EL (cell line): Measurements from ENCODE around the gene TRIM62.
A peak's percentile ranks its signal among the peaks of the same experiment; 100 is the strongest.

Experiments
- DNase-seq: peaks from one replicate; pipeline ENCODE4 v3.0.0-alpha.2; 2016

Gene TRIM62

DNA sequence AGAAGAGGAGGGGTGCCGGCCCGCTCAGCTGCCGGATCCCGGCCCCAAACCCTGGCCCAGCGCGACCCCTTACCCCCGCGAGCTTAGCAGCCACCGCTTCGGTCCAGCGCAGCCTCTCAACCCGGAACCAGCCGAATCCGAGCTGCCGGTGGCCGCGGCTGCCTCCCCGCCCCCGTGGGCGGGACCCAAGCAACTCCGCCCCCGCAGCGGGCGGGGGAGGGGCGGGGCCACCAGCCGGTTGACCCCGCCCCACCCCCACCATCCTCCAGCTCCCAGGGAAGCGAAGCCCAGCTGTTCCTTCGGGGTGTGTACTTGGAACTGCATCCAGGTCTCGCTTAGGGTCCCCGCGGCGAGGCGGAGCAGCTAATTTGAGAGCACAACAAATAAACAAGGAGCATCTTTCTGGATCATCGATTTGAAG, at the start of gene TRIM62:
Gene TRIM62 (minus strand): TSS at position 123 of the 421 bp plus-strand sequence. CDS start 611 bp downstream, outside the sequence.
- DNase-seq: peak; percentile 87

DNA sequence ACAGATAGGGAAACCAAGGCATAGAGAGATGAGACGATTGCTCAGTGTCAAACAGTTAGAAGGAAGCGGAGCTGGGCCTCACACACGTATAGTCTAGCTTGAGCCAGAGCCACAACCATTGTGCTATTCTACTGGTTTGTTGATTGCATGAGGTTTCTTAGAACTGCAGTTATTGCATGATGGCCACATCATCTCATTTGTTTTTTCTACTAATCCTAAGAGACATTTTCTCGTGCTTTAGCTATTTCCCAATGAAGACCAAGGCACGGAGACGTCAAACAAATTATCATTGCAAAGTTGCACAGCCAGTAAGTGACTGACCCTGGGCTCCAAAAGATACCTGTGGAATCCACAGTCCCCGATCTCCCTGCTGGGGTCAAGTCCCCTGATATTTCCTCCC, 49.3 kb upstream of the TRIM62 start:
- DNase-seq: no peak

DNA sequence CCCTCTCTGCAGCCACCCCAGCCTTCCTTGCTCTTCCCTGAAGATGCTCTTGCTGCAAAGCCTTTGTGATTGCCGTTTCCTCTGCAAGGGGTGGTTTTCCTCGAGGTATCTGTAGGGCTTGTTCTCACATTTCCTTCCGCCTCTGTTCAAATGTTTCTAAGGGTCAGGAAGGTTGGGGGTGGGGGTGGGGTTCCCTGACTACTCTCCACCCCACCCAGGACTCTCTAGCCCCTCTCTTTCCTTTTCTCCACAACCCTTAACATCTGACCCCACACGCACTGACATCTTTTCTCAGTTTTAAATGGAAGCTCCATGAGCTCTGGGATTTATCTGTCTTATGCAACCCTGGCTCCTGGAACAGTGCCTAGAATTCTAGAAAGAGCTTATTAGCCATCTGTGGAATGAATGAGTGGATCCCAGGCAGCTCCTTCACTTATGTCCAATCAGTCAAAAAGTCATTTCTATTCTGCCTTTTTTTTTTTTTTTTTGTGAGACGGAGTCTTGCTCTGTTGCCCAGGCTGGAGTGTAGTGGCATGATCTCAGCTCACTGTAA, 47.2 kb upstream of the TRIM62 start:
- DNase-seq: peak; percentile 86

DNA sequence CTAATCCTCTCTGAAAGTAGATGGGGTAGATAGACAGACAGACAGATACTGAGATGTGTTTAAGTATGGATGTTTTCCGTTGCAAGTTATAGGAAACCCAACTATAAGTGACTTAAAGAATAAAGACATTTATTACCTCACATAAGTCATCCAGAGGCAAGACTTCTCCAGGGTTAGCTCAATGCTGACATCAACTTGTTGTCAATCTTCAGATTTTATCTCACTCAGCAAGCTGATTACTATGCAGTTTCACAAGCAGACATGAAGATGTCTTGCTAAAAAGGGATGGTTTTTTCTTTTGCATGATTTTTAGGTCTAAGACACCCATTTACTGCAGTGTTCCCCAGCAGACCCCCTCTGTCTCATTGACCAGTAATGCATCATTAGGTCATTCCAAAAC, 43.7 kb upstream of the TRIM62 start:
- DNase-seq: no peak

DNA sequence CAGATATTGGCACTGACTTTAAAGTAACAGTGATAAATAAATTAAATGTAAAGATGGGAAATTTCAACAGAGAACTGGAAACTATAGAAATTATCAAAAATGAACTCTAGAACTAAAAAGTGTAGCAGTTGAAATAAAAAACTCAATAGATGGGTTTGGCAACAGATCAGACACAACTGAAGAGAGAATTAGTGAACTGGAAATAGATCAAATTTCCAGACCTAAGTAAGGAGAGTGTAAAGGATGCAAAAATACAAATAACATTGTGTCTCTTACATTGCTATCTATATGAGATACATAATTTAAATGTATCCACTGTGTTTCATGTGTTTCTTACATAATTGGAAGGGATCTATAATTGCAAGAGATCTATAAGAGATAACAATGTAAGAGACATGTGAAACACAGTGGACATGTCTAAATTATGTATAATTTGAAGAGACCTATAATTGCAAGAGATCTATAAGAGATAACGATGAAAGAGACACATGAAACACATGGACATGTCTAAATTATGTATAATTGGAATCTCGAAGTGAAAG, 42.4 kb upstream of the TRIM62 start:
- no peak for DNase-seq

DNA sequence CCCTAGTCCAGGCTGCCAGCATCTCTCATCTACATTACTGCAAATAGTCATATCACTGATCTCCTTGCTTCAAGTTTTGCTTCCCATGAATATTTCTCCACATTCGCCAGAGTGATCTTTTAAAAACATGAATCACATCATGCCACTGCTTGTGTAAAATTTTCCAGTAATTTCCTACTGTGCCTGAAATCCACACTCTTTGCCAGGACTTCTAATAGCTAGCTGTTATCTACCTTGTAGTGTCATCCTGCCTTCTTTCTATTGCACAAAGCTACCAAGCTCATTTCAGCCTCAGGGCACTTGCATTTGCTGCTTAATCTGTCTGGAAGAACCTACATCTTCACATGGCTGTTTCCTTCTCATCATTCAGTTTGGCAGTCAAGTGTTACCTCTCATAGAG, 40.5 kb upstream of the TRIM62 start:
- no peak for DNase-seq

DNA sequence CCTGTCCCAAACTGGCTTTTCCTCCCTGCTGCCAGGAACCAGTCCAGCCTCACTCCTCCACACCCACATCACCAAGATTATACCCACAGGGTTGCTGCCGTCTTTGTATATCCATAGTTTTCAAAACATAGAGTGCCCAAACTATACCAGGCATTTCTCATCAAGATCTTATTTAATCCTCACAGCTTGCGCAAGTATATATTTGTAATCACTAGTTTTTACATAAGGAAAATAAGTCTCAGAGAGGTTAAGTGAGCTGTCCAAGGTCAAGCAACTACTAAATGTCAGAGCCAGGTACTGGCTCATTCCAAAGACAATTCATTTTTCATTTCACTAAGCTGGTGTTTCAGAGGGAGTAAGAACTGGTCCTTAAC, 39.5 kb upstream of the TRIM62 start:
- no peak for DNase-seq

DNA sequence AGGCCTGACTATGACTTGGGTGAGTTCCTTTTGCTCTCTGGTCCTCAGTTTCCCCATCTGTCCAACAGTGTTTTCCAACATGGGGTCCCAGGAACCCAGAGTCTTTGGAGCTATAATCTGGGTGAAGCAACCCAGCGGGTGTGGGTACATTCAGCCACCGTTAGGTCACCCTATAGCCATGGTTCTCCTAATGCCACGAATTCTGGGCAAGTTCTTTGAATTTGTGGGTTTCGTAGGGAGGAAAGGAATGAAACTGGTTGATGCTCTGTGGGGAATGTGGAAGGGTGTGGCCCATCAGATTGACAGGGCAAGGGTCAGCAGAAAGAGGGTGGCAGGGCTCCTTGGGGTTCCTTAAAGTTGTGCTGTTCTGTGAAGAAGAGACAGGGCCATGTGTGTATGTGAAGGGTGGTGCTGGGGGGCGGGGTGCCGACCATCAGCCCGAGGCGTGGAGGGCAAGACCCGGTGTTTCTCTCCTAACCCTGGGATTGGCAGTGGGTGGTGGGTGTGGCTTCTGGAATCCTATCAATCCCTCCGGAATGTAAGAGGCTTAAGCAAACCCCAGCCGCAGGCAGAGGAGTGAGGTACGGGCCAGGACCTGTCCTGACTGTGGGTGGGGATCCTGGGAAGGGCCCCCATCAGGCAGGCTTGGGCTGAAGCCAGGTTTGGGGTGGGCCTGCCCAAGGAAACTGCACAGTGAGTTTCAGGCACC, 39.0 kb upstream of the TRIM62 start:
- DNase-seq: peak; percentile 15

DNA sequence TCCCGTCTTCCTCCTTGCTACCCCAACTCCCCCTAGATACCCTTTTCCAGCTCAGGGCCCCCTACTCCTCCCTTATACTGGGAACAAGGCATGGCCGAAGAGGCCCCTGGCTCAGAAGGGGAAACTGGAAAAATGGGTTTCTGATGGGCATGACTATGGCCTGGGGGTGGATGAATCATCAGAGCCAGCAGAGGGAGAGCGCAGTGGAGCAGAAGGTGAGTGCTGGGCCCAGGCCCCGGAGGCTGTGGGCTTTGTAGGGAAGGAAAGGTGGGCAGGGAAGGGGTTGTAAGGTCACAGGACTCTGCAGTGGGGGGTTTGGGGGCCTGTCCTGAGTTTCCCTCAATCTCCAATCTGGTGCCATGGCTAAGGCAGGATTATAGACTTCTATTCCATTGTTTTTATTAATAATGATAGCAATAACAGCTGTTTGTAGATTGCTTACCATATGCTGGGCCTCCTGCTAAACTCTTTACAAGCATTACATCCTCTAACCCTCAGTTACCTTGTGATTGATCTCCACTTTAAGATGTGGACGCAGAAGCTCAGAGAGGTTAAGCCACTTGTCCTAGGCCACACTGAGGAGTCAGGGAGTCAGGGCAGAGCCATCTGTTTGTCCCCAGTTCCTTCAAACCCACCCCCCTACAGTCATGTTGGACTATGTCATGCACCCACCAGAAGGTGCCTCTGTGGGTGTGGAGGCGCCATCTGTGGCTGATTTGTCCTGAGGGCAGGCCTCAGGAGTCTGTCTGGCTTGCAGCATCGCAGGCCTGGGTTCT, 38.2 kb upstream of the TRIM62 start:
- DNase-seq: peak; percentile 81

DNA sequence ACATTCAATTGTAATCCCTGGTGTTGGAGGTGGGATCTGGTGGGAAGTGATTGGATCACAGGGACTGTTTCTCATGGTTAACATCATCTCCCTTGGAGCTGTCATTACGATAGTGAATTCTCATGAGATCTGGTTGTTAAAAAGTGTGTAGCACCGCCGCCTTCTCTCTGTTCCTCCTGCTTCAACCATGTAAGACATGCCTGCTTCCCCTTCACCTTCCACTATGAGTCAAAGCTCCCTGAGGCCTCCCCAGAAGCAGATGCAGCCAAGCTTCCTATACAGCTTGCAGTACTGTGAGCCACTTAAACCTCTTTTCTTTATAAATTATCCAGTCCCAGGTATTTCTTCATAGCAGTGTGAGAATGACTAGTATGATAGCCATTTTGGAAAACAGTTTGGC, 30.1 kb upstream of the TRIM62 start:
- DNase-seq: no peak

DNA sequence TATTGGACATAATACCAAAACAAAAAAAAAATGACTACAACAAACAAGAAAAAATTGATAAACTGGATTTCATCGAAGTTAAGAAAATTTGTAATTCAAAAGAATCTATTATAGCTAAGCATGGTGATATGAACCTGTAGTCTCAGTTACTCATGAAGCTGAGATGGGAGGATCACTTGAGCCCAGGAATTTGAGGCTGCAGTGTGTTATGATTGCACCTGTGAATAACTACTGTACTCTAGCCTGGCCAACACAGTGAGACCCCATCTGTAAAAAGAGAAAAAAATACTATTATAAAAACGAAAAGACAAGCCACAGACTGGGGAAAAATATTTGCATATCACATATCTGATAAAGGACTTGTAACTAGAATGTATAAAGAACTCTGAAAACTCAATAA, 24.5 kb upstream of the TRIM62 start:
- no peak for DNase-seq

DNA sequence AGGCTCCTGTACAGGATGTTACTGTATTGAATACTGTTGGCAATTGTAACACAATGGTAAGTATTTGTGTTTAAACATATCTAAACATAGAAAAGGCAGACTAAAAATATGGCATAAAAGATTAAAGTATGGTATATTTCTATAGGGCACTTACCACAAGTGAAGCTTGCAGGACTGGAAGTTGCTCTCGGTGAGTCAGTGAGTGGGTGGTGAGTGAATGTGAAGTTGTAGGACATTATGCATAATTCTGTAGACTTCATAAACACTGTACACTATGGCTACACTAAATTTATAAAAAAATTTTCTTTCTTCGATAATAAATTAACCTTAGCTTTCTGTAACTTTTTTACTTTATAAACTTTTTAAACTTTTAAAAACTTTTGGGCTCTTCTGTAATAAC, 13.7 kb upstream of the TRIM62 start:
- DNase-seq: peak; percentile 15

DNA sequence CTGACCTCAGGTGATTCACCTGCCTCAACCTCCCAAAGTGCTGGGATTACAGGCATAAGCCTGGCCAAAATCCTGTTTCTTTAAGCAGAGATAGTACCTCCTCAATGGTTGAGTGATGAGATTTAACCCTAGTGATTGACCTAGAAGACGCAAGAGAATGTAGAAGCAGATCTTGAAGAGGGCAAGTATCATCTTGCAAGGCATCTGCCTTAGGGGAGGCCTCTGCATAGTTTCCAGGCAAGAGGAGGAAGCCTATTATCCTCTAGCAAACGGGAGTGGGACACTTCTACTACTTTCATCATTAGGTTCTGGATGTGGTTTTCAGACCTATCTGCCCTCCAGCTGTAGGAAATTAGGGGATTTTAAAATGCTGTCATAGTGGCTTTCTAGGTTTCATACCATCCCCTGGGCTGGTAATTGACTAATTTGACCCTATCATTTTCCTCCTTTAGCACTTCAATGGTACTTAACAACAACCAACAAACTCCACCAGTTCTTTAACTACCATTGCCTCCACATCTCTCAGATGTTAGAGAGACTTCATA, 10.0 kb upstream of the TRIM62 start:
- no peak for DNase-seq

DNA sequence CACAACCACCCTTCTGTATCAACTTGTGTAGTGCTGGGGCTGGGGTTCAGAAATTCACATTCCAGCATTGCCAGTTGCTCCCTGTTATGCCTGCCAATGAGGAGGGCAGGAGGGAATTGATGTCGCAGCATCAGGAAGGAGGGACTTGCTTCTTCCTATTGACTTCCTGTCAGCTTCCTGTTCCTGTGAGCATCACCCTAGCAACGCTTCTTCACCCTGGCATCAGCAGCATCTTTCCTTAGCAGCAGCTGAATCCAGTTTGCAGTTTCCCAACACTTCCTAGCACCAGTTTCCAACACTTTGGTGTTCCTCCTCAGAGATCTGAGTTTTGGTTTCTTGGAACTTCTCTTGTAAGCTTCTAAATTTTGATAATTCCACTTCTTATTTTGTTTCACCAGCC, 8.9 kb upstream of the TRIM62 start:
- no peak for DNase-seq

DNA sequence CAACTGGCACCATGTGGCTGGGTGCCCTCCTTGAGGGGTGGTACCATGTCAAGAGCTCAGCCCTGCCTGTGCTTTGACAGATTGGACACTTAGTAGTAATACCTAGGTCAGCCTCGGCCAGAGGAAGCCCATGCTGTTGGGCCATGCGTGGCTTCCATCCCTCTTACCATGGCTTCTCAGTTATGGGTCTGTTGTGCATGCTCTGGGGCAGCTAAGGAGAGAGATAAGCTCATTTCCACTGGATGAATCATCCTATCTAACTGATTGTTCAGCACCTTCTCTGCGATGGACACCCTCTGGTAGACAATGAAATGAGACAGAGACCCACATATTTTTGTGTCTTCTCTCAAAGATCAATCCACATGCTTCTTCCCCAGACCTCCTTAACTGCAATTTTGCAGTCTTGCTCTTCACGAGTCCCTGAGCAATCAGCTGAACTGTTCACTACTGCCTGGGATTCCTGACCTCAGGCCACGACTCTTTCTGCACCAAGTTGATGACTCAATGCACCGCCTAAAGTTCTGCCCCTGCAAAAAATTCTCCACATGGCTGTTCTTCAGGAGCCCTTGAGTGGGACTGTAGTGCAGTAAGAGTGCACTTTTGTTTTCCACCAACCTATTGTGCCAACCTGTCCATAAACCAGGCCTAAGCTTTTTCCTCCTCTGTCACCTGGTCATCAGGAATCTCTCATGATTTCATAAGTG, 6.9 kb upstream of the TRIM62 start:
- peak; percentile 70 for DNase-seq

DNA sequence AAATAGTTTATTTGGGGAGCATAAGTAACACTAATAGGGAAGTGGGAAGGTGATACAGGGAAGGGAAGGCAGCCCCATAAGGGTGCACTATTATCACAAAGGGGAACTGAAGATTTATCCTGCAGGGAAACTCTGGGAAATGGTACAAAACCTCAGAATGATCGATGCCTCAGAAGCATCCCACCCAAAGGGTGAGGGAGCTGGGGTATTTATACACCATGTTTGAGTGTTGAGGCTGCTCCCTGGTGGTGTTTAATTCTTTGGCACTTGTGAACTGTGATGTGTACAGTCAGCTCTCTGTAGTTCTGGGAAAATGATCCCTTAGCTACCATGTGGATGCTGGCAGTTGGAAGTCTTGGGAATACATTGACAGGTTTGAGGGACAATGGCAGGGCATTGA, 5.1 kb upstream of the TRIM62 start:
- DNase-seq: no peak

DNA sequence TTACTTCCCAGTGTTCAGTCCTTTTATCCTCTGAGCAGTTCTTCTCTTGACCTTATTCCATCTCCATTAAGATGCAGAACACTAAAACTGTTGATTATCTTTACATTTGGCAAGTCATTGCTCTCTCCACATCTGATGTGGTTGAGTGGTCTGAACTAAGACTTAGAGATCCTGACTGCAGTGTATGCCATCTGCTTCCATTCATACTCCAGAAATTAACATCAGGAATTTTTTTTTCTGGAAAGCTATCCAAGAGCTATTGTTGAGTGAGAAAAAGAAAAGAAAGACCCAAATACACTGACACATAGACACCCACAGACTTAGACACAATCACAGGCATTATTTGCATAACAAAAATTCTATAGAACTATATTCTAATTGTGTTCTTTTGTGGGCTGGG, 3.7 kb upstream of the TRIM62 start:
- no peak for DNase-seq

DNA sequence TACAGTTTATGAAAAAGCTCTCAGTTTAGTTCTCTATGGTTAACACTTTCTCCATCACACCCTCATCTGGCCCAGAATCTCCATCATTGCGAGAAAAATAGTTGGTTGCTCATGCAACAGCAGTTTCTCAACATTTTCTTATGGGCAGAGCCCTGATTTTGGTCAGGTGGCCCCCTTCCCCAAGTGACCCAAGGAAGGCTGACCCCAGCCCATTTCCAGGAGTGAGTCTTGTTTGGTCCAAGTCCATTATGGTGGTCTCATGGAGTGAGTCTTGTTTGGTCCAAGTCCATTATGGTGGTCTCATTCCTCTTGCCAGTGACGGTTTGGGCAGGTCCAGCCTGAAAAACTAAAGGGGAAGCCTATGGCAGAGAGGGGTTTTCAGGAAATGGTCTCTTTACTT, 1.5 kb upstream of the TRIM62 start:
- no peak for DNase-seq

DNA sequence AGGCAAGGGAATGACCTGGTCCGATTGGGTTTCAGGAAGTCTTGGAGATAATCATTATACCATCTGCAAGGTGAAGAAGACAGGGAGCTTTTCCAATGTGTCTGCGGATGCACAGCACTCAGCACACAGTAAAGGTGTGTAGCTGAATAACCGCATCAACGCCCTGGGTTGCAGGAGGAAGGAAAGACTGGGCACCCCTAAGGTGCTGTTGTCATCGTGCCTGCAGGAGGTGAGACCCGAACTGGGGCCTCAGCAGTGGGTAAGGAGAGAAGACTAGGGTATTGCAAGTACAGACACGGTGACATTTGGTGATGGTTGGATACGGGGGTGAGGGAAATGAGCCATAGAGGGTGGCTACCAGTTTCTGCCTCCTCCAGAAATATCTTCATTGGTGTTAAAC, 1.1 kb upstream of the TRIM62 start:
- DNase-seq: no peak

DNA sequence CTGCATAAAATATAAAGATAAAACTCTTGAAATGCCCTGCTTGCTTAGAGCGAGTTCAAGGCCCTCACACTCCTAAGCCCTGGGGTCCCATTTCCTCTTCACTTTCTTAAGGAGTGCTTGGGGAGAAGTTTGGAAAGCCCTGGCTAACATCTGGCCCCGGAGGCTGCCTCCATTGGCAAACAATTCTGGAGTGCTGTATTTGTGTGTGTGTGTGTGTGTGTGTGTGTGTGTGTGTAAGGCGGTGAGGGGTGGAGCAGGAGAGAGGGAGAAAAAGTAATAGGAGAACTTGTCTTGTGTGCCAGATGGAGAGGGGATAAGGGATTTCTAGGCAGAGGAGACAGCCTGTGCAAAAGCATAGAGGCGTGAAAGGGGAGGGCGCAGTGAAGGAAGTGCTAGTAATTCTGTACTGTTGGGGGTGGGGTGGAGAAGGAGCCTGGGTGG, 578 bp upstream of the TRIM62 start:
- peak; percentile 25 for DNase-seq

DNA sequence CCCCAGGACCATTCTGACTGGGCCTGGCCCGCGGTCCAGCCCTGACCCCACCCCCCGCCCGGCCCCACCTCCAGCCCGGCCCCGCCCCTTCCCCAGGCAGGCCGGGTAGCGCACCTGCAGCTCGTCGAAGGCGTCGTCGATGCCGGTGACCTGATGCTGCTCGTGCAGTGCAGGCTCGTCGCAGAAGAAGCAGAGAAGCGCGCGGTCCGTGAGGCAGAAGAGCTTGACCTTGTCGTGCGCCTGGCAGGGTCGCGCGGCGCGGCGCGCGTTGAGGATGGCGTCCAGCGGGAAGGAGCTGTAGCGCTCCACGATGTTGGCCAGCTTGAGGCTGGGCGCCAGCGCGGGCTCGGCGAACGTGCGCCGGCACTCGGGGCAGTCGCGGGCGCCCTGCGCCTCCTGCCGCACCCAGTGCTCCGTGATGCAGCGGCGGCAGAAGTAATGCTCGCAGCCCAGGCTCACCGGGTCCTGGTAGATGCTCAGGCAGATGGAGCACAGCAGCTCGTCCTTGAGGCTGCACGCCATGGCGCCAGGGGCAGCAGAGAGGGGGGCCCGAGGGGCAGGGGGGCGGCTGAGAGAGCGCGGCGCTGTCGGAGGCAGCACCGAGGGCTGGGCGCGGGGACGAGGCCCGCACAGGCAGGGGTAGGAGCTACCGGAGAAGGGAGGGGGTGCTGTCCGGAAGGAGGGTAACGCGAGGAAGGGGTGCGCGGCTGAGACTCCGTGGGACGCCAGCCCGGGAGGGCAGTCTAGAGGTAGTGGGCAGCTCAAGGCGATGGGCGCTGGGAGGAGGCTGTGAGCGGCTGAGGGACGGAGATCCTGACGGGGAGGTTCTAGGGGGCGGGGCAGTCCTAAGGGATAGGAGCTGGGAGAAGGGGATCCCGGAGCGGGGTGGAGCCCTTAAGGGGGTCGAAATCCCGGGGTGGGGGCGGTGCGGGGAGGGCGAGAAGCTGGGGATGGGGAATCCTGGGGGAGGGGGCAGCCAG, 642 bp downstream of the TRIM62 start:
- peak; percentile 75 for DNase-seq
